A673 (cell line): ENCODE measurements around the gene MAPK11. TPM values are rescaled to one million over a fixed set of nuclear protein-coding genes. Genes with fewer than 3 reads are reported as not detected.

Experiments used
- BruUV-seq: library from RNA; stranded (reverse); fragments of 400-500 nt; replicated peaks from 2 replicates; lab custom pipeline; 2021; lab: Mats Ljungman, UMichigan
- CTCF ChIA-PET: fragments of 300-600 bp; sonication (Branson Sonifier 250); formaldehyde crosslinking; loops from one replicate; lab custom pipeline; 2022; ENCODE audit warnings: antibody characterized with exemption; lab: Charles Lee
- POLR2A ChIA-PET: fragments of 300-600 bp; sonication (Branson Sonifier 250); formaldehyde crosslinking; loops from one replicate; lab custom pipeline; 2022; ENCODE audit warnings: antibody characterized with exemption; ENCODE audit not compliant: low non-redundant PET; lab: Charles Lee
- DNase-seq: peaks from one replicate; pipeline ENCODE4 v3.0.0-alpha.2; 2015; ENCODE audit warnings: low spot score
- H3K27ac ChIP-seq: fragments of 200-600 bp; sonication (generic); 2 replicates; pipeline ENCODE4 v1.5.1; 2016; ENCODE audit warnings: mixed run types, low read depth, mild to moderate bottlenecking, mixed read lengths, antibody characterized with exemption, low read length; ENCODE audit not compliant: poor library complexity, severe bottlenecking
- H3K27me3 ChIP-seq: fragments of 200-600 bp; sonication (generic); replicated peaks from 2 replicates; pipeline ENCODE4 v1.6.1; 2017; ENCODE audit warnings: mixed run types, low read depth, mild to moderate bottlenecking, mixed read lengths, antibody characterized with exemption, low read length; ENCODE audit not compliant: insufficient read depth, poor library complexity
- H3K36me3 ChIP-seq: fragments of 200-600 bp; sonication (generic); 2 replicates; pipeline ENCODE4 v1.6.1; 2016; ENCODE audit warnings: mixed run types, mild to moderate bottlenecking, mixed read lengths, antibody characterized with exemption, low read length; ENCODE audit not compliant: insufficient read depth, poor library complexity, severe bottlenecking
- H3K4me1 ChIP-seq: fragments of 200-600 bp; sonication (generic); 2 replicates; pipeline ENCODE4 v1.6.1; 2017; ENCODE audit warnings: mixed run types, mild to moderate bottlenecking, mixed read lengths, antibody characterized with exemption, low read length; ENCODE audit not compliant: insufficient read depth, poor library complexity, severe bottlenecking
- H3K4me3 ChIP-seq: fragments of 200-600 bp; sonication (generic); 2 replicates; pipeline ENCODE4 v1.5.1; 2016; ENCODE audit warnings: low read depth, mixed run types, mild to moderate bottlenecking, mixed read lengths, low read length; ENCODE audit not compliant: poor library complexity, severe bottlenecking
- H3K9me3 ChIP-seq: fragments of 200-600 bp; sonication (generic); 2 replicates; pipeline ENCODE4 v1.6.1; 2016; ENCODE audit warnings: mixed run types, low read depth, mild to moderate bottlenecking, mixed read lengths, antibody characterized with exemption, low read length; ENCODE audit not compliant: poor library complexity, severe bottlenecking
- CTCF ChIP-seq: fragments of 300-800, 200-600 bp; sonication (generic); conservative IDR thresholded peaks from 2 replicates; pipeline ENCODE4 v1.5.1; 2017; ENCODE audit warnings: low read depth, mild to moderate bottlenecking, antibody characterized with exemption, low read length, moderate library complexity, mixed read lengths
- EZH2 ChIP-seq: fragments of 200-600 bp; sonication (generic); IDR thresholded peaks from 2 replicates; pipeline ENCODE4 v1.6.1; 2017; ENCODE audit warnings: borderline replicate concordance, low read depth, mild to moderate bottlenecking, mixed read lengths, antibody characterized with exemption, low read length; ENCODE audit not compliant: poor library complexity, severe bottlenecking
- intact Hi-C: fragments of 100-400 bp; cut with micrococcal nuclease; formaldehyde crosslinking; loops from one replicate; pipeline ENCODE4 v1.10.0; 2022; ENCODE audit not compliant: unreplicated experiment
- total RNA-seq: library from RNA; stranded (reverse); gene quantifications from 2 replicates; pipeline ENCODE4 v1.2.3, GENCODE V29; 2021

Gene MAPK11
- total RNA-seq, 1 experiment from 2014 or later: 5.4 TPM

GRCh38 chr22:50219800-50220602 lies 50.2 kb downstream of the MAPK11 start:
- H3K36me3 ChIP-seq: peaks cover 77% of the 10 kb centered on the region
- no peak overlapping the region for H3K27ac ChIP-seq
- BruUV-seq: no TSS peak
- CTCF ChIA-PET: no interaction called here
- peaks cover 14% of the 10 kb centered on the region for H3K4me1 ChIP-seq
- no peak overlapping the region for H3K4me3 ChIP-seq
- H3K9me3 ChIP-seq: no peaks in the 10 kb centered on the region
- intact Hi-C loops: no loop called here
- TF ChIP-seq CTCF: no peak
- no peak for TF ChIP-seq EZH2
- POLR2A ChIA-PET: no interaction called here
- DNase-seq: no peak
- H3K27me3 ChIP-seq: no peaks in the 10 kb centered on the region

- intact Hi-C loops: no loop called here
- no peak overlapping the region for H3K27ac ChIP-seq
- POLR2A ChIA-PET: no interaction called here
- DNase-seq: peak; percentile 92
- TF ChIP-seq CTCF (no peak), EZH2 (no peak)
- H3K9me3 ChIP-seq: no peaks in the 10 kb centered on the region
- no peaks in the 10 kb centered on the region for H3K27me3 ChIP-seq
- peaks cover 14% of the 10 kb centered on the region for H3K4me1 ChIP-seq
- no peak overlapping the region for H3K4me3 ChIP-seq
- CTCF ChIA-PET: no interaction called here
- peaks cover 74% of the 10 kb centered on the region for H3K36me3 ChIP-seq
- no TSS peak for BruUV-seq
Observed at GRCh38 chr22:50218996-50219727, 51.0 kb downstream of the MAPK11 start.

- H3K36me3 ChIP-seq: peaks cover 69% of the 10 kb centered on the region
- intact Hi-C loops: no loop called here
Observed at GRCh38 chr22:50218153-50218995, 51.8 kb downstream of the MAPK11 start.

More at GRCh38 chr22:50218153-50218995, 51.8 kb downstream of the MAPK11 start:
- ChIA-PET CTCF (no interaction called here), POLR2A (no interaction called here)
- no peaks in the 10 kb centered on the region for H3K27me3 ChIP-seq
- no peak for TF ChIP-seq CTCF
- no peak for TF ChIP-seq EZH2
- H3K9me3 ChIP-seq: no peaks in the 10 kb centered on the region
- H3K4me3 ChIP-seq: no peak overlapping the region
- H3K27ac ChIP-seq: no peak overlapping the region
- no TSS peak for BruUV-seq
- no peak for DNase-seq
- peaks cover 14% of the 10 kb centered on the region for H3K4me1 ChIP-seq
